C4-2B (cell line): ENCODE results near the gene RBMS1.
"Not testable (repeated sequence)": the region's sequence is repeated elsewhere in the genome, so short reads cannot be mapped to it uniquely, and the experiment has no call there.

Source experiments
- H3K27ac ChIP-seq: fragments of 450-650 bp; 2 replicates; pipeline ENCODE4 v1.5.1; 2017
- CTCF ChIP-seq: fragments of 450-650 bp; conservative IDR thresholded peaks from 2 replicates; pipeline ENCODE4 v1.5.1; 2017; ENCODE audit warnings: mild to moderate bottlenecking
- ZFX ChIP-seq: fragments of 450-650 bp; IDR thresholded peaks from 2 replicates; pipeline ENCODE4 v1.6.1; 2017

Gene RBMS1

GRCh38 chr2:160371251-160372009, 122.2 kb downstream of the RBMS1 start:
- no peak for TF ChIP-seq CTCF
- no peak for TF ChIP-seq ZFX
- H3K27ac ChIP-seq, result no peak overlapping the region

DNA sequence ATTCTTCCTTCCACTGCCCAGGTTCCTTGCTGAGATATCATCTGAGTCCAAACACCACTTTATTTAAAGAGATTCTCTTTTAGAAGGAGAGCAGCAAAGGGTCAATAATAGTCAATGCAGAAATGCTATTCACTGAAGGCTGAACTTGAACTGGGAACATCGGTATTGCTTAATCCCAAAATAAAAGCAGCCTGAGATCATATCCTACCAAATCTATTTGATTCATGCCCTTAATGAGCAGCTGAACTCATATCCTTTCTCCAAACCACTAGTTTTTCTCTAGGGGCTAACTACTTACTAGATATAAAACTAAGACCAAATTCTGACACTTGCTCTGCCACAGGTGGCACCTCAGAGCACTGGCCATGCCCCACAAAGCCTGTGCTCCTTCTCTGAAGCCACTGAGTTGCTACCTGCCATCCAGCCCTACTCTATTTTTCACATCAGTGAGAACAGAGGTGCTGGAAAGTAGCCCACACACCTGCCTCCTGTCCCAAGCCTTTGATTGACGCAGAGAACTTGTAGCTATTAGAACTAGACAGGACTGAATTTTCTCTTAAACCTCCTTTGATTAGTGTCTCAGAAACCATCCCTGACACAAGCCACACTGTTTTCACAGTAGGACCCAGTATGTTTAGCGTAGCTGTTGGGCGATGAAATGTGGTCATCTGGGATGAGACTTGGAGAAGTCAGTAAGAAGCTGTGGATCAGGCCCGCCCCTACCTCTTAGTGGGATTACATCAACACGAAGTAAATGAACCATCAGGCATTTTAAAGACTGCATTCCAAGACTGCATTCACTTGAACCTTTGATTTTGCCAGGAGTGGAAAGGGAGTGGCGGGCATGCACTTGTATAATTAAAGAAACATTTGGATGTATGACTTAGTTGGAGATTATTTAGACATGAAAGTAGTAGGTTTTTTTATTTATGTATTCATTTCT, 124.3 kb downstream of the RBMS1 start:
- no peak for TF ChIP-seq ZFX
- no peak for TF ChIP-seq CTCF
- H3K27ac ChIP-seq, result no peak overlapping the region

GRCh38 chr2:160367887-160368286, 125.7 kb downstream of the RBMS1 start:
- no peak for TF ChIP-seq ZFX
- no peak for TF ChIP-seq CTCF
- H3K27ac ChIP-seq, result no peak overlapping the region

DNA sequence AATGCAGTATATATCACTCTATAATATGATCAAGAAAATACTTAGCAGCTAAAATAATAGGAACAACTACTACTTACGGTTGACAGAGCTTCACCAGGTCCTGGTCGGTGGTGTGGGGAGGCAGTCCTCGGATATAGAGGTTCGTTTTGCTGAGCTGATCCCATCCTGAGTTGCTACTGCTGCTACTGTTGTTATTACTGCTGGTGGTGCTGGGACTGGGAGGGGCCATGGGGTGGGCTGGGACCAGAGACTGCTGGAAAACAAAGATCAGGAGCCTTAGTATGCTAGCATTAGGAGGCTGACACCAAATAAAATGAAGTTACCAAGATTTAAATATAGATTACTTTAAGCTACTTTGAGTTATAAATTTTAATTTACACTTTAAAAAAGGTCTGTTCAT, 126.5 kb downstream of the RBMS1 start:
- H3K27ac ChIP-seq, result not testable (repeated sequence)

DNA sequence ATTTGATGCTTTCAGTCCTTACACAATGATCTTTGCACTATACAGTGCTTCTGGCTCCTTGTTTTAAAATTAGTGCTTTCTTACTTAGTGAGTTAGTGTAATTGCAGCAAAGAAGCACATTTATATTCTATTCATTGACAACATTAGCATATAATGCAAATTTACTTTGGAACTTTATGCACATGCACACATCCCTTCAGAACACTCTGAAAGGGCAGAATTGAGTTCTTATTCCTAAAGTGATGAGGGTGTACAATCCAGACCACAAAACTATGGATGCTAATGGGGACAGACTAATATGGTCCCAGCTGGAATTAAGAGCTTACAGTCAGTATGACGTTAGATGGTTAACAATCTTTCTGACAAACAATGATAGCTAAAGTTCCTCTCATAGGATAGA, 127.1 kb downstream of the RBMS1 start:
- no peak overlapping the region for H3K27ac ChIP-seq
- TF ChIP-seq ZFX (no peak), CTCF (no peak)

- TF ChIP-seq CTCF (no peak), ZFX (no peak)
- H3K27ac ChIP-seq, result no peak overlapping the region
Observed at GRCh38 chr2:160365716-160366367, 127.8 kb downstream of the RBMS1 start.

DNA sequence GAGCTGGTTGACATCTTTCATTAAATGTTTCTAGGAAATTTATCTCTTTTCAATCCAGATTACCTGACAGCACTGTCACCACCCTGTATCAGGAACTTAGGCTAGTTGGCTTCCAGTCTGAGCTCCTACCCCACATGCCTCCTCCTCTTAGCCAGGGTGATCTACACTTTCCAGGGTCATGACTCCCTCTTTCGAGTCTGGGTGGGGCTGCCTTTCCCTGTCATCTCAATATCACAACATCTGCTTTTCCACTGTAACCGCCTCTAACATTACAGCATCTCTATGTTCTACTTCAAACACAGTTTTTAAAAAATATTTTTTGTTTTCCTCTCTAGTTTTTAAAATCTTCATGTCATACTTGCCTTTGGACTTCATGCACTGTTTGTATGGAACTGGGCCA, 129.2 kb downstream of the RBMS1 start:
- H3K27ac ChIP-seq, result no peak overlapping the region
- TF ChIP-seq CTCF (no peak), ZFX (no peak)
